ENCODE results near the gene CROT.

Gene CROT

GRCh38 chr7:87342231-87342630 is 3.2 kb upstream of the CROT start:
- DNase-seq, result no peak

GRCh38 chr7:87344446-87344845 is 1.0 kb upstream of the CROT start:
- no peak for DNase-seq

- no peak for DNase-seq
These were observed 503 bp downstream of the CROT start for GRCh38 chr7:87345962-87346371.

GRCh38 chr7:87347207-87347606 is 1.7 kb downstream of the CROT start:
- DNase-seq, result no peak

GRCh38 chr7:87347664-87348063 is 2.2 kb downstream of the CROT start:
- DNase-seq, result no peak

- DNase-seq, result peak; percentile 0
These were observed 9.3 kb downstream of the CROT start for GRCh38 chr7:87354749-87355148.

- DNase-seq, result no peak
These were observed 11.0 kb downstream of the CROT start for GRCh38 chr7:87356448-87356847.

- no peak for DNase-seq
These were observed 13.9 kb downstream of the CROT start for GRCh38 chr7:87359366-87359765.

- DNase-seq, result no peak
These were observed 15.9 kb downstream of the CROT start for GRCh38 chr7:87361320-87361719.

GRCh38 chr7:87363342-87363741 is 17.9 kb downstream of the CROT start:
- DNase-seq, result no peak

GRCh38 chr7:87364246-87364645 is 18.8 kb downstream of the CROT start:
- no peak for DNase-seq

- DNase-seq, result no peak
These were observed 23.8 kb downstream of the CROT start for GRCh38 chr7:87369216-87369615.

GRCh38 chr7:87370660-87371180 is 25.3 kb downstream of the CROT start:
- DNase-seq, result no peak

GRCh38 chr7:87375662-87376435 is 30.4 kb downstream of the CROT start:
- DNase-seq, result no peak

- no peak for DNase-seq
These were observed 35.4 kb downstream of the CROT start for GRCh38 chr7:87380905-87381304.

- no peak for DNase-seq
These were observed 45.7 kb downstream of the CROT start for GRCh38 chr7:87391020-87391701.

GRCh38 chr7:87395442-87396020 is 50.1 kb downstream of the CROT start:
- DNase-seq, result no peak

GRCh38 chr7:87398446-87398845 is 53.0 kb downstream of the CROT start:
- DNase-seq, result no peak

GRCh38 chr7:87404674-87405073 is 59.2 kb downstream of the CROT start:
- no peak for DNase-seq

- DNase-seq, result no peak
These were observed 65.7 kb downstream of the CROT start for GRCh38 chr7:87411186-87411585.

GRCh38 chr7:87413029-87413428 is 67.6 kb downstream of the CROT start:
- DNase-seq, result no peak

GRCh38 chr7:87413951-87414793 is 68.7 kb downstream of the CROT start:
- DNase-seq, result no peak

- DNase-seq, result no peak
These were observed 69.3 kb downstream of the CROT start for GRCh38 chr7:87414794-87415188.

Measured in NCI-H1436 (cell line).